HCT116 (cell line): Measurements from ENCODE around the gene TGFBR3L. TPM values are rescaled to one million over a fixed set of nuclear protein-coding genes. Genes with fewer than 3 reads are reported as not detected.
"Not testable (repeated sequence)": the region's sequence is repeated elsewhere in the genome, so short reads cannot be mapped to it uniquely, and the experiment has no call there.

Source experiments
- ATAC-seq: fragments of 200-7000 bp; cut with Tn5 transposase; 2 replicates; pipeline ENCODE4 v1.9.1; 2020; ENCODE audit warnings: mild to moderate bottlenecking, moderate library complexity
- BruUV-seq: library from RNA; stranded (reverse); fragments of 400-500 nt; replicated peaks from 2 replicates; lab custom pipeline; 2021; lab: Mats Ljungman, UMichigan
- CTCF ChIA-PET: fragments of 300-600 bp; sonication (Branson Sonifier 250); formaldehyde crosslinking; loops from one replicate; lab custom pipeline; 2021; ENCODE audit warnings: antibody characterized with exemption; lab: Charles Lee
- POLR2A ChIA-PET: fragments of 300-600, 350-600 bp; sonication (Branson Sonifier 250); formaldehyde crosslinking; loops from one replicate; lab custom pipeline; 2021; ENCODE audit warnings: antibody characterized with exemption; lab: Charles Lee
- RAD21 ChIA-PET, 2 experiments: fragments of 300-600 bp; sonication (Branson Sonifier 250); formaldehyde crosslinking; loops; one replicate each; lab custom pipeline; 2023; ENCODE audit warnings: low total read pairs in 2 of 2; ENCODE audit not compliant: uncharacterized antibody in 2 of 2, unreplicated experiment in 2 of 2, low non-redundant PET in 1 of 2; lab: Charles Lee
- DNase-seq: peaks from one replicate; pipeline ENCODE4 v3.0.0-alpha.2; 2010; ENCODE audit warnings: low read depth, low spot score
- H2AFZ ChIP-seq: fragments of 200-600 bp; shearing (Covaris generic), sonication (generic); 2 replicates; pipeline ENCODE4 v1.6.1; 2017; ENCODE audit warnings: low read depth, mixed run types, mixed read lengths, antibody characterized with exemption, low read length; ENCODE audit not compliant: poor library complexity, severe bottlenecking
- H3K27ac ChIP-seq: 2 replicates; pipeline ENCODE4 v1.5.1; 2012; ENCODE audit warnings: low read depth, low read length
- H3K27me3 ChIP-seq: fragments of 200-600 bp; sonication (generic); 2 replicates; pipeline ENCODE4 v1.6.1; 2016; ENCODE audit warnings: mixed run types, low read length, mixed read lengths; ENCODE audit not compliant: insufficient read depth
- H3K36me3 ChIP-seq, 2 experiments: fragments of 200-500 bp in 1 of 2; fragments of 200-600 bp in 1 of 2; sonication (Bioruptor generic) in 1 of 2; sonication (generic) in 1 of 2; 2 replicates each; pipeline versions ENCODE4 v1.5.1 to v1.6.1; 2014 to 2016; ENCODE audit warnings: low read length in 2 of 2, inconsistent platforms in 1 of 2, mixed read lengths in 1 of 2, mixed run types in 1 of 2; ENCODE audit not compliant: insufficient read depth in 2 of 2, control insufficient read depth in 1 of 2
- H3K4me1 ChIP-seq, 2 experiments: fragments of 200-600 bp in 1 of 2; sonication (generic) in 1 of 2; 2 replicates each; pipeline versions ENCODE4 v1.5.1 to v1.6.1; 2012 to 2017; ENCODE audit warnings: low read length in 2 of 2, inconsistent platforms in 1 of 2, mild to moderate bottlenecking in 1 of 2, mixed read lengths in 1 of 2, mixed run types in 1 of 2, moderate library complexity in 1 of 2; ENCODE audit not compliant: insufficient read depth in 2 of 2, control insufficient read depth in 1 of 2
- H3K4me2 ChIP-seq: fragments of 200-600 bp; sonication (generic); 2 replicates; pipeline ENCODE4 v1.6.1; 2017; ENCODE audit warnings: mixed run types, low read length, mixed read lengths
- H3K4me3 ChIP-seq, 2 experiments: fragments of 200-600 bp in 1 of 2; sonication (generic) in 1 of 2; replicated peaks in 1 of 2; 2 replicates each; pipeline ENCODE4 v1.5.1; 2011 to 2016; ENCODE audit warnings: low read length in 2 of 2, control low read depth in 1 of 2, low read depth in 1 of 2, mild to moderate bottlenecking in 1 of 2, mixed read lengths in 1 of 2, mixed run types in 1 of 2
- H3K79me2 ChIP-seq: fragments of 200-600 bp; sonication (generic); 2 replicates; pipeline ENCODE4 v1.6.1; 2017; ENCODE audit warnings: mild to moderate bottlenecking, mixed run types, low read length, moderate library complexity, mixed read lengths; ENCODE audit not compliant: insufficient read depth
- H3K9ac ChIP-seq: fragments of 200-600 bp; sonication (generic); 2 replicates; pipeline ENCODE4 v1.6.1; 2016; ENCODE audit warnings: low read length, mixed read lengths
- H3K9me2 ChIP-seq: fragments of 200-600 bp; sonication (generic), shearing (Covaris generic); 2 replicates; pipeline ENCODE4 v1.6.1; 2017; ENCODE audit warnings: mixed run types, mild to moderate bottlenecking, moderate library complexity; ENCODE audit not compliant: insufficient read depth
- H3K9me3 ChIP-seq, 2 experiments: fragments of 200-500 bp in 1 of 2; fragments of 200-600 bp in 1 of 2; sonication (Bioruptor generic) in 1 of 2; sonication (generic) in 1 of 2; 2 replicates each; pipeline ENCODE4 v1.6.1; 2014 to 2017; ENCODE audit warnings: low read length in 2 of 2, mixed read lengths in 2 of 2, inconsistent platforms in 1 of 2, low read depth in 1 of 2, mild to moderate bottlenecking in 1 of 2, mixed run types in 1 of 2, moderate library complexity in 1 of 2; ENCODE audit not compliant: control insufficient read depth in 1 of 2, insufficient read depth in 1 of 2
- H4K20me1 ChIP-seq: fragments of 200-600 bp; sonication (generic), shearing (Covaris generic); 2 replicates; pipeline ENCODE4 v1.6.1; 2017; ENCODE audit warnings: mixed run types, mild to moderate bottlenecking, moderate library complexity; ENCODE audit not compliant: insufficient read depth
- EZH2 ChIP-seq: fragments of 200-600 bp; sonication (generic); IDR thresholded peaks from 2 replicates; pipeline ENCODE4 v1.6.1; 2017; ENCODE audit warnings: antibody characterized with exemption, mixed run types
- FOSL1 ChIP-seq: IDR thresholded peaks from 2 replicates; pipeline ENCODE4 v1.6.1; 2012; ENCODE audit warnings: low read depth
- POLR2AphosphoS5 ChIP-seq: IDR thresholded peaks from 2 replicates; pipeline ENCODE4 v1.6.1; 2011; ENCODE audit warnings: mild to moderate bottlenecking, low read depth, low read length, moderate library complexity
- SP1 ChIP-seq: IDR thresholded peaks from 2 replicates; pipeline ENCODE4 v1.6.1; 2012; ENCODE audit warnings: low read depth
- ZFX ChIP-seq: fragments of 450-650 bp; IDR thresholded peaks from 2 replicates; pipeline ENCODE4 v1.6.1; 2017
- intact Hi-C: fragments of 100-400 bp; cut with micrococcal nuclease; formaldehyde crosslinking; loops from 2 replicates; pipeline ENCODE4 v1.10.0; 2022
- total RNA-seq: library from RNA; stranded (reverse); gene quantifications from one replicate; pipeline ENCODE4 v1.2.1, GENCODE V29; 2021; ENCODE audit not compliant: unreplicated experiment
- TF ChIP-seq, protein P1 (sequence below), 3 experiments: fragments of 200-600 bp in 1 of 3; sonication (generic) in 1 of 3; IDR thresholded peaks in 2 of 3; conservative IDR thresholded peaks in 1 of 3; 2 replicates each; pipeline ENCODE4 v1.5.1; 2012 to 2017; ENCODE audit warnings: low read depth in 2 of 3, low read length in 2 of 3, antibody characterized with exemption in 1 of 3, borderline replicate concordance in 1 of 3, control low read depth in 1 of 3, mild to moderate bottlenecking in 1 of 3, mixed read lengths in 1 of 3, mixed run types in 1 of 3, moderate library complexity in 1 of 3; ENCODE audit not compliant: insufficient read depth in 1 of 3

Gene TGFBR3L
- total RNA-seq, 1 experiment from 2014 or later, result 30.9 TPM

GRCh38 chr19:7928741-7929701 is 14.4 kb downstream of the TGFBR3L start:
- peak overlapping the region; percentile 26 for H3K9ac ChIP-seq
- RAD21 ChIA-PET, result interaction anchor here in 1 of 2 experiments (0.6 kb wide), 1 partner anchor 9 kb away, joined by 6 read pairs; the partner anchor contains the start of gene SNAPC2
- H3K79me2 ChIP-seq, result no peaks in the 10 kb centered on the region
- no peak overlapping the region for H3K4me3 ChIP-seq
- peak overlapping the region; percentile 55 for H3K4me2 ChIP-seq
- ATAC-seq, result peak; percentile 27
- peak overlapping the region; percentile 57 for H3K27ac ChIP-seq
- H3K4me1 ChIP-seq, result peaks cover 22 to 52% of the 10 kb centered on the region in 2 experiments
- TF ChIP-seq EZH2, result no peak
- no peak for TF ChIP-seq ZFX
- no peak for TF ChIP-seq SP1
- TF ChIP-seq POLR2AphosphoS5, result 0 out of 2 replicates have a peak, but pooled peaks have one; percentile 32
- TF ChIP-seq FOSL1, result no peak
- TF ChIP-seq, protein P1, sequence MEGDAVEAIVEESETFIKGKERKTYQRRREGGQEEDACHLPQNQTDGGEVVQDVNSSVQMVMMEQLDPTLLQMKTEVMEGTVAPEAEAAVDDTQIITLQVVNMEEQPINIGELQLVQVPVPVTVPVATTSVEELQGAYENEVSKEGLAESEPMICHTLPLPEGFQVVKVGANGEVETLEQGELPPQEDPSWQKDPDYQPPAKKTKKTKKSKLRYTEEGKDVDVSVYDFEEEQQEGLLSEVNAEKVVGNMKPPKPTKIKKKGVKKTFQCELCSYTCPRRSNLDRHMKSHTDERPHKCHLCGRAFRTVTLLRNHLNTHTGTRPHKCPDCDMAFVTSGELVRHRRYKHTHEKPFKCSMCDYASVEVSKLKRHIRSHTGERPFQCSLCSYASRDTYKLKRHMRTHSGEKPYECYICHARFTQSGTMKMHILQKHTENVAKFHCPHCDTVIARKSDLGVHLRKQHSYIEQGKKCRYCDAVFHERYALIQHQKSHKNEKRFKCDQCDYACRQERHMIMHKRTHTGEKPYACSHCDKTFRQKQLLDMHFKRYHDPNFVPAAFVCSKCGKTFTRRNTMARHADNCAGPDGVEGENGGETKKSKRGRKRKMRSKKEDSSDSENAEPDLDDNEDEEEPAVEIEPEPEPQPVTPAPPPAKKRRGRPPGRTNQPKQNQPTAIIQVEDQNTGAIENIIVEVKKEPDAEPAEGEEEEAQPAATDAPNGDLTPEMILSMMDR (IDR thresholded peaks at IDR 0.05 in 2 of 3, conservative IDR thresholded peaks at IDR 0.05 in 1 of 3; ENCODE audit: borderline replicate concordance in 1 of 3, insufficient read depth in 1 of 3, low read depth in 2 of 3, low read length in 2 of 3), result peak in 2 of 3 experiments; percentile 57 to 70; a peak in 4 of 6 replicates
- intact Hi-C loops, result no loop called here
- no peaks in the 10 kb centered on the region for H3K27me3 ChIP-seq
- CTCF ChIA-PET, result interaction anchor here (0.8 to 2.4 kb wide), 8 partner anchors 9 to 230 kb away, joined by 3 to 17 read pairs (median 4); partner anchors contain the start of genes MAP2K7, SNAPC2 and TIMM44
- H3K9me3 ChIP-seq, result no peaks in the 10 kb centered on the region
- H2AFZ ChIP-seq, result no peak overlapping the region
- POLR2A ChIA-PET, result interaction anchor here (0.6 to 3.4 kb wide), 5 partner anchors 8 to 518 kb away, joined by 3 to 17 read pairs (median 4); partner anchors contain the start of genes SNAPC2 and TIMM44
- no peaks in the 10 kb centered on the region for H4K20me1 ChIP-seq
- H3K9me2 ChIP-seq, result no peaks in the 10 kb centered on the region
- DNase-seq, result no peak
- BruUV-seq, result TSS peak; percentile 23
- H3K36me3 ChIP-seq, result peaks cover 16 to 22% of the 10 kb centered on the region in 2 experiments

- H3K9me3 ChIP-seq, H3K4me3 ChIP-seq, H2AFZ ChIP-seq, DNase-seq, H3K9me2 ChIP-seq, H3K27me3 ChIP-seq, BruUV-seq, RAD21 ChIA-PET, H4K20me1 ChIP-seq, H3K79me2 ChIP-seq, ATAC-seq, intact Hi-C loops, H3K9ac ChIP-seq: not testable (repeated sequence)
- ChIA-PET CTCF (interaction anchor here (0.8 to 2.4 kb wide), 6 partner anchors 10 to 229 kb away, joined by 3 to 14 read pairs (median 4); partner anchors contain the start of genes SNAPC2 and TIMM44), POLR2A (interaction anchor here (0.7 to 3.4 kb wide), 3 partner anchors 9 to 75 kb away, joined by 3 to 17 read pairs (median 17); partner anchors contain the start of genes ELAVL1, SNAPC2 and TIMM44)
- peak overlapping the region; percentile 55 for H3K4me2 ChIP-seq
- H3K27ac ChIP-seq, result peak overlapping the region; percentile 40; the same call in 1 of the 2 replicates
- H3K36me3 ChIP-seq, result peaks cover 19 to 27% of the 10 kb centered on the region in 2 experiments
- peaks cover 22 to 47% of the 10 kb centered on the region in 2 experiments for H3K4me1 ChIP-seq
Observed at GRCh38 chr19:7930030-7930429, 15.4 kb downstream of the TGFBR3L start.
